Measurements from ENCODE around the gene TMEM44. TPM values are rescaled to one million over a fixed set of nuclear protein-coding genes. Genes with fewer than 3 reads are reported as not detected.
"Not testable (repeated sequence)": the region's sequence is repeated elsewhere in the genome, so short reads cannot be mapped to it uniquely, and the experiment has no call there.

TMEM44 gene
- total RNA-seq, 1 experiment from 2014 or later: 6.5 TPM

GRCh38 chr3:194657439-194657838 is 24.2 kb upstream of the TMEM44 start:
- in situ Hi-C loops (cut with HindIII; ENCODE audit: low sequenced_read_pairs): no loop called here
- DNase-seq (ENCODE audit: low spot score): no peak

- in situ Hi-C loops (cut with HindIII; ENCODE audit: low sequenced_read_pairs): no loop called here
- DNase-seq (ENCODE audit: low spot score): no peak
Observed at GRCh38 chr3:194654443-194654842, 21.2 kb upstream of the TMEM44 start.

GRCh38 chr3:194647747-194648146 is 14.5 kb upstream of the TMEM44 start:
- no peak for DNase-seq (ENCODE audit: low spot score)
- in situ Hi-C loops (cut with HindIII; ENCODE audit: low sequenced_read_pairs): no loop called here

GRCh38 chr3:194642769-194643168 is 9.6 kb upstream of the TMEM44 start:
- DNase-seq (ENCODE audit: low spot score): no peak
- in situ Hi-C loops (cut with HindIII; ENCODE audit: low sequenced_read_pairs): no loop called here

GRCh38 chr3:194640829-194641228 is 7.6 kb upstream of the TMEM44 start:
- in situ Hi-C loops (cut with HindIII; ENCODE audit: low sequenced_read_pairs): no loop called here
- DNase-seq (ENCODE audit: low spot score): no peak

- in situ Hi-C loops (cut with HindIII; ENCODE audit: low sequenced_read_pairs): no loop called here
- DNase-seq (ENCODE audit: low spot score): no peak
Observed at GRCh38 chr3:194638991-194639605, 5.9 kb upstream of the TMEM44 start.

GRCh38 chr3:194637541-194638400 is 4.6 kb upstream of the TMEM44 start:
- in situ Hi-C loops (cut with HindIII; ENCODE audit: low sequenced_read_pairs): no loop called here

GRCh38 chr3:194637066-194637465 is 3.8 kb upstream of the TMEM44 start:
- in situ Hi-C loops (cut with HindIII; ENCODE audit: low sequenced_read_pairs): no loop called here
- DNase-seq (ENCODE audit: low spot score): no peak

More at GRCh38 chr3:194637541-194638400, 4.6 kb upstream of the TMEM44 start:
- DNase-seq (ENCODE audit: low spot score): no peak

- in situ Hi-C loops (cut with HindIII; ENCODE audit: low sequenced_read_pairs): no loop called here
- DNase-seq (ENCODE audit: low spot score): no peak
Observed at GRCh38 chr3:194632809-194633348, 340 bp downstream of the TMEM44 start.

- DNase-seq (ENCODE audit: low spot score): no peak
- in situ Hi-C loops (cut with HindIII; ENCODE audit: low sequenced_read_pairs): no loop called here
Observed at GRCh38 chr3:194632226-194632808, 902 bp downstream of the TMEM44 start.

- in situ Hi-C loops (cut with HindIII; ENCODE audit: low sequenced_read_pairs): no loop called here
- DNase-seq (ENCODE audit: low spot score): no peak
Observed at GRCh38 chr3:194631696-194632095, 1.5 kb downstream of the TMEM44 start.

GRCh38 chr3:194630681-194631080 is 2.5 kb downstream of the TMEM44 start:
- in situ Hi-C loops (cut with HindIII; ENCODE audit: low sequenced_read_pairs); DNase-seq (ENCODE audit: low spot score): not testable (repeated sequence)

- in situ Hi-C loops (cut with HindIII; ENCODE audit: low sequenced_read_pairs): no loop called here
- no peak for DNase-seq (ENCODE audit: low spot score)
Observed at GRCh38 chr3:194624956-194625355, 8.3 kb downstream of the TMEM44 start.

- no peak for DNase-seq (ENCODE audit: low spot score)
- in situ Hi-C loops (cut with HindIII; ENCODE audit: low sequenced_read_pairs): no loop called here
Observed at GRCh38 chr3:194623449-194624290, 9.5 kb downstream of the TMEM44 start.

GRCh38 chr3:194622621-194623340 is 10.4 kb downstream of the TMEM44 start:
- in situ Hi-C loops (cut with HindIII; ENCODE audit: low sequenced_read_pairs): no loop called here
- no peak for DNase-seq (ENCODE audit: low spot score)

GRCh38 chr3:194621947-194622346 is 11.3 kb downstream of the TMEM44 start:
- in situ Hi-C loops (cut with HindIII; ENCODE audit: low sequenced_read_pairs): no loop called here

GRCh38 chr3:194620196-194620595 is 13.0 kb downstream of the TMEM44 start:
- DNase-seq (ENCODE audit: low spot score): no peak
- in situ Hi-C loops (cut with HindIII; ENCODE audit: low sequenced_read_pairs): no loop called here

More at GRCh38 chr3:194621947-194622346, 11.3 kb downstream of the TMEM44 start:
- no peak for DNase-seq (ENCODE audit: low spot score)

- DNase-seq (ENCODE audit: low spot score): no peak
- in situ Hi-C loops (cut with HindIII; ENCODE audit: low sequenced_read_pairs): no loop called here
Observed at GRCh38 chr3:194619741-194620140, 13.5 kb downstream of the TMEM44 start.

Measured in G401 (cell line).